Activated CD4-positive, alpha-beta T cell treated with anti-CD3 and anti-CD28 coated beads, Interleukin-2, amount 10 ng/mL, durations not matched to agents 7 days and 5 days (primary cell): Measurements from ENCODE around the gene HSPG2. TPM values are rescaled to one million over a fixed set of nuclear protein-coding genes. Genes with fewer than 3 reads are reported as not detected.

Experiments
- CTCF ChIA-PET: fragments of 350-600 bp; sonication (Branson Sonifier 250); formaldehyde crosslinking; loops from one replicate; lab custom pipeline; 2021; ENCODE audit warnings: antibody characterized with exemption; lab: Charles Lee
- POLR2A ChIA-PET: fragments of 350-600 bp; sonication (Branson Sonifier 250); formaldehyde crosslinking; loops from one replicate; lab custom pipeline; 2021; ENCODE audit warnings: antibody characterized with exemption; lab: Charles Lee
- DNase-seq: peaks from one replicate; pipeline ENCODE4 v3.0.0-alpha.2; 2020
- H3K27ac Mint-ChIP-seq: one replicate; pipeline ENCODE4 v1.8.0; 2021; ENCODE audit warnings: mild to moderate bottlenecking, moderate library complexity, mixed read lengths
- H3K27me3 Mint-ChIP-seq: one replicate; pipeline ENCODE4 v1.8.0; 2021; ENCODE audit warnings: mixed read lengths
- H3K36me3 Mint-ChIP-seq: one replicate; pipeline ENCODE4 v1.8.0; 2021; ENCODE audit warnings: low read depth, mixed read lengths
- H3K4me1 Mint-ChIP-seq: one replicate; pipeline ENCODE4 v1.8.0; 2021; ENCODE audit warnings: mixed read lengths
- H3K4me3 Mint-ChIP-seq: one replicate; pipeline ENCODE4 v1.8.0; 2021; ENCODE audit warnings: mild to moderate bottlenecking, moderate library complexity, mixed read lengths
- H3K9me3 Mint-ChIP-seq: one replicate; pipeline ENCODE4 v1.8.0; 2021; ENCODE audit warnings: mixed read lengths
- total RNA-seq, 2 experiments: library from RNA; stranded (reverse); gene quantifications; one replicate each; pipeline ENCODE4 v1.2.3, GENCODE V29; 2021

The HSPG2 gene
- total RNA-seq, 2 experiments from 2014 or later, result 1.9 to 2.3 TPM

DNA sequence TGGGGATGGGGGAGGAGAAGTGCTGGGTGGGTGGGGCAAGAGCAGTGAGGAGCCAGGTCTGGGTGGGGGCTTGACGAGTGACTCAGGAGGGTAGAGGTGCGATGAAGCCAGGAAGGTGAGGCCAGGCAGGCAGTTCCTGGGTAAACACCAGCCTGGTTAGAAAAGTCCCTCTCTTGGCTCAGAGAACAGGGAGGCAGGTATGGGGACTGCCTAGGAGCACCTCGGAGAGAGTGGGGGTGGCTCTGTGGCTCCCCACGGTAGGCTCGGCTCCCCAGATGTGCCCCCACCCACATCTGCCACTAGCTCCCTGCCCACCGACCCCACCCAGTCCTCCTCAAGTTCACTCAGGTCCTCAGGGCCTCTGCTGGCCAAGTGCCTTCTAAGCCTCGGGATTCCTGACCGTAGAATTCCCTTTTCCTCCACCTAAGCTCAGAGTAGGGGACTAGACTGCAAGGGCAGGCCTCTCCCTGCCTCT is 1.2 kb downstream of the HSPG2 start:
- ChIA-PET CTCF (interaction anchor here (0.6 to 1.4 kb wide), 4 partner anchors 13 to 1650 kb away, joined by 3 read pairs; no protein-coding TSS in a partner anchor), POLR2A (no interaction called here)
- Mint-ChIP-seq H3K36me3 (peaks cover 3% of the 10 kb centered on the region), H3K27me3 (peaks cover 18% of the 10 kb centered on the region), H3K9me3 (no peaks in the 10 kb centered on the region), H3K27ac (no peak overlapping the region), H3K4me1 (peaks cover 11% of the 10 kb centered on the region), H3K4me3 (peak overlapping the region; percentile 57)
- DNase-seq, result no peak

GRCh38 chr1:21935393-21935804 is 1.7 kb downstream of the HSPG2 start:
- no peak for DNase-seq
- POLR2A ChIA-PET, result no interaction called here
- Mint-ChIP-seq H3K9me3 (no peaks in the 10 kb centered on the region), H3K4me1 (peaks cover 11% of the 10 kb centered on the region), H3K27me3 (peaks cover 18% of the 10 kb centered on the region), H3K4me3 (no peak overlapping the region), H3K36me3 (peaks cover 3% of the 10 kb centered on the region), H3K27ac (no peak overlapping the region)
- CTCF ChIA-PET, result interaction anchor here (0.6 to 1.4 kb wide), 3 partner anchors 13 to 1650 kb away, joined by 3 read pairs; no protein-coding TSS in a partner anchor

DNA sequence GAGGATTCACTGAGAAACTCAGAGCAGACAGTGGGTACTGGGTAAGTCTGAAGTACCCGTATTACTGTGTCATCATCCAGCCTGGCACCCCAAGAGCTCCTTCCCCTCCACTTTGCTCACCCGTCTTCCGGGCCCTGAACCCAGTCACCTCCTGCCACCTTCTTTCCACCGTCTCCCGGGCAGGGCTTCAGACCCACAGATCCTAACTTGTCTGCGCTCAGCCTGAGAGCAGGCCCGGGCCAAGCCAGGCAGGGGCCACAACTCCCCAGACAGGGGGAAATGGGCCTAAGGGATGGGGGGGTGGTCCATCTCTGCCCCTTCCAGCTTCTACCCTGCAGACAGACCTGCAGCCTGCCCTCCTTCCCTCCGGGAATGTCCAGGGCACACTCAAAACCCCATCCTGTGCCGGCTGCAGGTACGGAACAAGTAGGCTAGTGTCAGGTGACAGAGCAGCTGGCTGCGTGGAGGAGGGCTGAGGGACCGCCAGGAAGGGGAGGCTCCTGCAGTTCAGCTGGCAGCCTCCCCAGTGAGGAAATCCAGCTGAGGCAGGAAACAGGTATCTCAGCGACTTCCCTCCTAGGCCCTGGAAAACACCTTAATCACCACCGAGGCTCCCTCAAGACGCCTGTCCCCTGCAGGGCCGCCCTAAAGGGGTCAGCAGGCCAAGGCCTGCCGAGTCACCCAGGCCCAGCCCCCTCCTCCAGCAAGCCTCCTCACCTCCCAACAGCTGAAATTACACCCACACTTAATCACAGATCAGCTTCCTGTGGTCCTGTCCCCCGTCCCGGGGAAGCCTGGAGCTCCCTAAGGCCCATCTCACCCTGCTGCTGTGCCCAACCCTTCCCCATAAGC is 3.5 kb downstream of the HSPG2 start:
- no peaks in the 10 kb centered on the region for H3K9me3 Mint-ChIP-seq
- DNase-seq, result no peak
- H3K27ac Mint-ChIP-seq, result no peak overlapping the region
- peaks cover 18% of the 10 kb centered on the region for H3K27me3 Mint-ChIP-seq
- H3K4me1 Mint-ChIP-seq, result peaks cover 11% of the 10 kb centered on the region
- peaks cover 3% of the 10 kb centered on the region for H3K36me3 Mint-ChIP-seq
- CTCF ChIA-PET, result interaction anchor here (0.6 to 0.9 kb wide), 3 partner anchors 10 to 834 kb away, joined by 3 to 4 read pairs (median 3); no protein-coding TSS in a partner anchor
- H3K4me3 Mint-ChIP-seq, result no peak overlapping the region
- POLR2A ChIA-PET, result no interaction called here

GRCh38 chr1:21932127-21932526 is 5.0 kb downstream of the HSPG2 start:
- ChIA-PET CTCF (no interaction called here), POLR2A (no interaction called here)
- H3K27me3 Mint-ChIP-seq, result peaks cover 9% of the 10 kb centered on the region
- H3K27ac Mint-ChIP-seq, result no peak overlapping the region
- peaks cover 5% of the 10 kb centered on the region for H3K4me1 Mint-ChIP-seq
- H3K36me3 Mint-ChIP-seq, result no peaks in the 10 kb centered on the region
- no peak overlapping the region for H3K4me3 Mint-ChIP-seq
- no peak for DNase-seq
- no peaks in the 10 kb centered on the region for H3K9me3 Mint-ChIP-seq

- H3K4me3 Mint-ChIP-seq, result no peak overlapping the region
- H3K36me3 Mint-ChIP-seq, result no peaks in the 10 kb centered on the region
- no peaks in the 10 kb centered on the region for H3K9me3 Mint-ChIP-seq
- ChIA-PET CTCF (interaction anchor here (0.7 kb wide), 1 partner anchor 22 kb away, joined by 6 read pairs; no protein-coding TSS in a partner anchor), POLR2A (no interaction called here)
- H3K4me1 Mint-ChIP-seq, result peaks cover 5% of the 10 kb centered on the region
- H3K27ac Mint-ChIP-seq, result no peak overlapping the region
- H3K27me3 Mint-ChIP-seq, result peaks cover 7% of the 10 kb centered on the region
- DNase-seq, result no peak
Observed at GRCh38 chr1:21931171-21932093, 5.7 kb downstream of the HSPG2 start.

GRCh38 chr1:21930629-21931170 is 6.4 kb downstream of the HSPG2 start:
- H3K36me3 Mint-ChIP-seq, result no peaks in the 10 kb centered on the region
- peaks cover 5% of the 10 kb centered on the region for H3K4me1 Mint-ChIP-seq
- no peaks in the 10 kb centered on the region for H3K9me3 Mint-ChIP-seq
- peaks cover 3% of the 10 kb centered on the region for H3K27me3 Mint-ChIP-seq
- H3K4me3 Mint-ChIP-seq, result no peak overlapping the region
- H3K27ac Mint-ChIP-seq, result no peak overlapping the region
- no peak for DNase-seq
- ChIA-PET CTCF (interaction anchor here (0.7 kb wide), 1 partner anchor 21 kb away, joined by 6 read pairs; no protein-coding TSS in a partner anchor), POLR2A (no interaction called here)

DNA sequence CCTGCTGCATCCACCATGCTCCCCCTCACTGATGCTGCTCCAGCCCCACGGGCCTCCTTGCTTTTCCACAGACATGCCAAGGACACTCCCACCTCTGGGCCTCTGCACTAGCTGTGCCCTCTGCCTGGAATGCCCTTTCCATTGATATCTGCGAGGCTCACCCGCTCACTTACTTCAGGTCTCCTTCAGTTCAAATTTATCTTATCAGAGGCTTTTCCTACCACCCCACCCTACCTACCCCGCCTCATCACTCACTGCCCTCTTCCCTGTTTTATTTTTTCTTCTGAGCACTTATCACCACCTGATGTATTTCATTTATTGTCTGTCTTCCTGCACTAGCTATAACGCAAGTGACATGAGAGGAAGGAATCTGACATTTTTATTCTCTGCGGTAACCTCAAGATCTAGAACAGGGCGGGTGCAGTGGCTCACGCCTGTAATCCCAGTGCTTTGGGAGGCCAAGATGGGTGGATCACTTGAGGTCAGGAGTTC is 7.0 kb downstream of the HSPG2 start:
- H3K4me1 Mint-ChIP-seq, result peaks cover 5% of the 10 kb centered on the region
- POLR2A ChIA-PET, result no interaction called here
- DNase-seq, result no peak
- no peaks in the 10 kb centered on the region for H3K9me3 Mint-ChIP-seq
- no peaks in the 10 kb centered on the region for H3K36me3 Mint-ChIP-seq
- H3K27ac Mint-ChIP-seq, result no peak overlapping the region
- CTCF ChIA-PET, result no interaction called here
- no peaks in the 10 kb centered on the region for H3K27me3 Mint-ChIP-seq
- H3K4me3 Mint-ChIP-seq, result no peak overlapping the region

GRCh38 chr1:21927533-21928237 is 9.4 kb downstream of the HSPG2 start:
- H3K36me3 Mint-ChIP-seq, result no peaks in the 10 kb centered on the region
- ChIA-PET POLR2A (no interaction called here), CTCF (no interaction called here)
- no peaks in the 10 kb centered on the region for H3K4me1 Mint-ChIP-seq
- no peaks in the 10 kb centered on the region for H3K9me3 Mint-ChIP-seq
- no peaks in the 10 kb centered on the region for H3K27me3 Mint-ChIP-seq
- DNase-seq, result no peak
- H3K27ac Mint-ChIP-seq, result no peak overlapping the region
- no peak overlapping the region for H3K4me3 Mint-ChIP-seq

DNA sequence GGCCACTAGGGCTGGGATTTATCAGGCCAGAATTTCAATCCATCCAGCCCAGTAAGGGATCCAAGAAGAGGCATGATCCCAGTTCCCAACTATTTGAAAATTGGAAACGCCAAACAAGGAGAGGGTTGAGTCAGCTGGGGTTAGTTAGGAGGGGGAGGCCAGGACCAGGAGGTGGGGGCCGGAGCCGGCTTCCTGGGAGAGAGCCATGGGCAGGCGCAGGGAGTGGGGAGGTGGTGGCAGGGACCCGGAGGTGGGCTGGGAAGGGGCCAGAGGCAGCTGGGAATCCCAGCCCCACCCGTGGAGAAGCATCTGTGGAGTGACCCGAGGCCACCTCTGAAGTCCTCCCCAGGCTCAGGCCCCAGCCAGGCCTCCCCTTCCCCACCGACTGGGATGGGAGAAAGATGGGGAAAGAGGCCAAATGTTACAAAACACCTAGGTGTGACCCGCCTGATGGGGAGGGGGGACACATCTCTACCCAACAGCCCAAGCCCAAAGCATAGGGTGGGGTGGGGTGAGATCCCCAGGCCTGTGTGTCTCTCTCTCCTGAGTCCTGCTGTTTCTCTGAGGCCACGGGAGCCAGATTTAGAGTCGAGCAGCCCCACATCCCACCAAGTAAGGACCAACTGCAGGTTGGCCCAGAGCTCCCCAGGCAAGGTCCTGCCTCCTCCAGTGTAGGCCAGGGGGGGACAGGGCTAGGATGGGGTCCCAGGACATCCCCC is 10.1 kb downstream of the HSPG2 start:
- POLR2A ChIA-PET, result no interaction called here
- Mint-ChIP-seq H3K27ac (no peak overlapping the region), H3K9me3 (no peaks in the 10 kb centered on the region), H3K27me3 (no peaks in the 10 kb centered on the region), H3K36me3 (no peaks in the 10 kb centered on the region), H3K4me3 (no peak overlapping the region), H3K4me1 (no peaks in the 10 kb centered on the region)
- CTCF ChIA-PET, result no interaction called here
- DNase-seq, result no peak

- DNase-seq, result no peak
- no peak overlapping the region for H3K27ac Mint-ChIP-seq
- no peaks in the 10 kb centered on the region for H3K4me1 Mint-ChIP-seq
- no peak overlapping the region for H3K4me3 Mint-ChIP-seq
- H3K9me3 Mint-ChIP-seq, result no peaks in the 10 kb centered on the region
- ChIA-PET CTCF (no interaction called here), POLR2A (no interaction called here)
- H3K27me3 Mint-ChIP-seq, result no peaks in the 10 kb centered on the region
- H3K36me3 Mint-ChIP-seq, result no peaks in the 10 kb centered on the region
Observed at GRCh38 chr1:21926065-21926464, 11.0 kb downstream of the HSPG2 start.

- POLR2A ChIA-PET, result no interaction called here
- no peaks in the 10 kb centered on the region for H3K4me1 Mint-ChIP-seq
- CTCF ChIA-PET, result no interaction called here
- no peaks in the 10 kb centered on the region for H3K36me3 Mint-ChIP-seq
- no peaks in the 10 kb centered on the region for H3K9me3 Mint-ChIP-seq
- H3K4me3 Mint-ChIP-seq, result no peak overlapping the region
- H3K27me3 Mint-ChIP-seq, result no peaks in the 10 kb centered on the region
- no peak for DNase-seq
- no peak overlapping the region for H3K27ac Mint-ChIP-seq
Observed at GRCh38 chr1:21925334-21925940, 11.7 kb downstream of the HSPG2 start.
